ENCODE results near the gene SAP30BP. TPM values are rescaled to one million over a fixed set of nuclear protein-coding genes. Genes with fewer than 3 reads are reported as not detected.

Gene SAP30BP
- total RNA-seq, 1 donor from 2014 or later, result 59.9 TPM

DNA sequence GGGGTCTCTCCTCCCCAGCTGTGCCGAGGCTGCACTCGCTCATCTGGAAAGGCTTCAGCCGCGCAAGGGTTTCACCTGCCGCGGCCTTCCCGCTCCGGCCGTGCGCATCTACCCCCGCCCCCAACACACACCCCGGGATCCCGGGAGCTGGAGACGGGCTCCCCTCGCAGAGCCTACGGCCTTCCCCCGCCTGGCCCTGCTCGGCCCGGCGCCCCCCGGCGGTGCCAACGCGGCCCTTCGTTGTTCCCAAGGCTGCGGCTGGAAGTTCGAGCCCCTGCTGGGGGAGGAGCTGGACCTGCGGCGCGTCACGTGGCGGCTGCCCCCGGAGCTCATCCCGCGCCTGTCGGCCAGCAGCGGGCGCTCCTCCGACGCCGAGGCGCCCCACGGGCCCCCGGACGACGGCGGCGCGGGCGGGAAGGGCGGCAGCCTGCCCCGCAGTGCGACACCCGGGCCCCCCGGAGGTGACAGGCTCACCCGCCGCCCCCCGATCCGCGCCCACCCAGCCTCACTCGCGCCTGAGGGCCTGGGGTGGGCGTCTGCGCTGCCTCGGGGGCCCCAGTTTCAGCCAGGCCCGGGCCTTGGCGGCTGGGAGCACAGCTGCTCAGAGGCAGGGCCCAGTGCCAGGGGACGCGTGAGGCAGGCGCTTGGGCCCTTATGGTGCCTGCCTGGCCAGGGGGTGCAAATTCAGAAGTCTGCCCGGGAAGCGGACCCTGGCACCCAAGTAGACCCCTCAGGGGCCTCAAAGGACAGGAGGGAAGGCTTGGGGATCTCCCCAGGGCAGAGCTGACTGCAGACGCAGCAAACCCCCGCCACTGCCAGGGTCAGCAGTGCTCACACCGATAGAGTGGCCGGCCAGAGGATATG lies 86.6 kb downstream of the SAP30BP start:
- Mint-ChIP-seq H3K9me3 (ENCODE audit: low read depth) (no peaks in the 10 kb centered on the region), H3K27ac (ENCODE audit: unreplicated experiment) (no peak overlapping the region), H3K4me1 (ENCODE audit: low read depth) (peaks cover 14% of the 10 kb centered on the region), H3K27me3 (ENCODE audit: low read depth) (no peaks in the 10 kb centered on the region), H3K36me3 (ENCODE audit: low read depth) (no peaks in the 10 kb centered on the region), H3K4me3 (ENCODE audit: unreplicated experiment) (peak overlapping the region; percentile 28)
- no peak for DNase-seq (ENCODE audit: low spot score)
- TF ChIP-seq, protein P1, sequence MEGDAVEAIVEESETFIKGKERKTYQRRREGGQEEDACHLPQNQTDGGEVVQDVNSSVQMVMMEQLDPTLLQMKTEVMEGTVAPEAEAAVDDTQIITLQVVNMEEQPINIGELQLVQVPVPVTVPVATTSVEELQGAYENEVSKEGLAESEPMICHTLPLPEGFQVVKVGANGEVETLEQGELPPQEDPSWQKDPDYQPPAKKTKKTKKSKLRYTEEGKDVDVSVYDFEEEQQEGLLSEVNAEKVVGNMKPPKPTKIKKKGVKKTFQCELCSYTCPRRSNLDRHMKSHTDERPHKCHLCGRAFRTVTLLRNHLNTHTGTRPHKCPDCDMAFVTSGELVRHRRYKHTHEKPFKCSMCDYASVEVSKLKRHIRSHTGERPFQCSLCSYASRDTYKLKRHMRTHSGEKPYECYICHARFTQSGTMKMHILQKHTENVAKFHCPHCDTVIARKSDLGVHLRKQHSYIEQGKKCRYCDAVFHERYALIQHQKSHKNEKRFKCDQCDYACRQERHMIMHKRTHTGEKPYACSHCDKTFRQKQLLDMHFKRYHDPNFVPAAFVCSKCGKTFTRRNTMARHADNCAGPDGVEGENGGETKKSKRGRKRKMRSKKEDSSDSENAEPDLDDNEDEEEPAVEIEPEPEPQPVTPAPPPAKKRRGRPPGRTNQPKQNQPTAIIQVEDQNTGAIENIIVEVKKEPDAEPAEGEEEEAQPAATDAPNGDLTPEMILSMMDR (IDR thresholded peaks at IDR 0.05), result peak; percentile 83

DNA sequence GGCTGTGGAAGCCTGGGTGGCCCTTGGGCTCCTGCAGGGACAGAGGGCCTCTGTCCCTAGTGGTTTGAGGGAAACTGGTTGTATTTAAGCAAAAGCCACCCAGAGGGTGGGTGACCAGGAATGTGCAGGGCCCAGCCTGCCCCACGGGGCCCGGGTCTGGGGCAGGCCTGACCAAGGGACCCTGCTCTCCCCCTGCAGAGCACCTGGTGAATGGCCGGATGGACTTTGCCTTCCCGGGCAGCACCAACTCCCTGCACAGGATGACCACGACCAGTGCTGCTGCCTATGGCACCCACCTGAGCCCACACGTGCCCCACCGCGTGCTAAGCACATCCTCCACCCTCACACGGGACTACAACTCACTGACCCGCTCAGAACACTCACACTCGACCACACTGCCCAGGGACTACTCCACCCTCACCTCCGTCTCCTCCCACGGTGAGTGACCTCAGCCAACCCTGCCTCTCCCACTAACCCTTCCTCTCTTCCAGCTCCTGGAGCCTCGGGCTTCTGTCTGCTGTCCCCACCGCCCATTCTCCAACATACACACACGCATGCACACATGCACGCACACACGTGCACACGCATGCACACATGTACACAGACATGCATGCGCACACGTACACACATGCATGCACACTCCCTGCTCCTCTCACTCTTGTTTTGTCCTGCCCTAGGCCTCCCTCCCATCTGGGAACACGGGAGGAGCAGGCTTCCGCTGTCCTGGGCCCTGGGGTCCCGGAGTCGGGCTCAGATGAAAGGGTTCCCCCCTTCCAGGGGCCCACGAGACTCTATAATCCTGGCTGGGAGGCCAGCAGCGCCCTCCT lies 87.5 kb downstream of the SAP30BP start:
- Mint-ChIP-seq H3K9me3 (ENCODE audit: low read depth) (no peaks in the 10 kb centered on the region), H3K4me3 (ENCODE audit: unreplicated experiment) (peak overlapping the region; percentile 17), H3K4me1 (ENCODE audit: low read depth) (peaks cover 12% of the 10 kb centered on the region), H3K36me3 (ENCODE audit: low read depth) (no peaks in the 10 kb centered on the region), H3K27ac (ENCODE audit: unreplicated experiment) (peak overlapping the region; percentile 52), H3K27me3 (ENCODE audit: low read depth) (no peaks in the 10 kb centered on the region)
- TF ChIP-seq, protein P1 (IDR thresholded peaks at IDR 0.05), result peak; percentile 5
- no peak for DNase-seq (ENCODE audit: low spot score)

DNA sequence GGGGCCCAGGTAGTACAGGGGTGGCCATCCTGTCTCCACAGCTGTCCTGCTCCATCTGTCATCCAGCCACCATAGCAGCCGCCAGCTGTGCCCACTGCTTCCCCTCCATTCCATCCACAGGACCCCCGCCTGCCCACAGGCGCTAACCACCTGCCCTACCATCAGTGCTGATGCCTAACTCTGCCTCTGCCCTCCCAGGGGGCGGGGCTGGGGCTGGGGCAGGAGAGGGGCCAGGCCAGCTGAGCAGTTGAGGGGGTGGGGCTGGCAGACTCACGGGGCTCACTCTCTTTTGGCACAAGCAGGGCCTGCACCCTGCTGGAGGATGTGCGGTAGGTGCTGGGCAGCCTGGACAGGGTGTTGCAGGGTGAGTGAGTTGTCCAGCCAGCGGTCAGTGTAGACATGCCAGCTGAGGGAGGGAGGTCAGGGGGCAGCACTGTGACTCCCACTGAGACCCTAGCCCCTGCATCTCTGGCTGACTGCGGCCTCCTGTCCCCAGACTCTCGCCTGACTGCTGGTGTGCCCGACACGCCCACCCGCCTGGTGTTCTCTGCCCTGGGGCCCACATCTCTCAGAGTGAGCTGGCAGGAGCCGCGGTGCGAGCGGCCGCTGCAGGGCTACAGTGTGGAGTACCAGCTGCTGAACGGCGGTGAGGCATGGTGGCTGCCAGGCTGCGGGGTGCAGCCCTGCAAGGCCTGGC lies 88.2 kb downstream of the SAP30BP start:
- no peak overlapping the region for H3K27ac Mint-ChIP-seq (ENCODE audit: unreplicated experiment)
- DNase-seq (ENCODE audit: low spot score), result no peak
- TF ChIP-seq, protein P1 (IDR thresholded peaks at IDR 0.05), result peak; percentile 3
- H3K4me1 Mint-ChIP-seq (ENCODE audit: low read depth), result peaks cover 6% of the 10 kb centered on the region
- H3K27me3 Mint-ChIP-seq (ENCODE audit: low read depth), result no peaks in the 10 kb centered on the region
- H3K9me3 Mint-ChIP-seq (ENCODE audit: low read depth), result no peaks in the 10 kb centered on the region
- no peak overlapping the region for H3K4me3 Mint-ChIP-seq (ENCODE audit: unreplicated experiment)
- no peaks in the 10 kb centered on the region for H3K36me3 Mint-ChIP-seq (ENCODE audit: low read depth)

DNA sequence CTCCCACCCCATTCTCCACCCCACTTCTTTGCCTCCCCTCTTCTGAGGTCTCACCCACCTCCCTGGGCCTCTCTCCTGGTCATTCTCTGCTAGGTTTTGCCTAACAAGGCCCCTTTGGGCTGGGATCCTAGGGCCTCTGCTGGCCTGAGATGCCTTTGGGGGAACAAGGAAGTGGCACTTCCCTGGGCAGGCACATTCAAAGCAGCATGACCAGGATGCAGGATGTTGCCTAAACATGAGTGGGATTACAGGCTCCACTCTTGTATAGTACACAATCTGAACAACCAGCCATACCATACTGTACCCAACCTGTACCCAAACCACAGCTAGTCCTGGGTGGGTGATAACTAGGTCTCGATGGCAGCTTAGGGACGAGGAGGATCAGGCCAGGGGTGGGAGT lies 88.9 kb downstream of the SAP30BP start:
- H3K4me3 Mint-ChIP-seq (ENCODE audit: unreplicated experiment), result no peak overlapping the region
- TF ChIP-seq, protein P1 (IDR thresholded peaks at IDR 0.05), result no peak
- H3K27ac Mint-ChIP-seq (ENCODE audit: unreplicated experiment), result no peak overlapping the region
- H3K4me1 Mint-ChIP-seq (ENCODE audit: low read depth), result peaks cover 6% of the 10 kb centered on the region
- no peaks in the 10 kb centered on the region for H3K27me3 Mint-ChIP-seq (ENCODE audit: low read depth)
- H3K36me3 Mint-ChIP-seq (ENCODE audit: low read depth), result no peaks in the 10 kb centered on the region
- no peaks in the 10 kb centered on the region for H3K9me3 Mint-ChIP-seq (ENCODE audit: low read depth)
- DNase-seq (ENCODE audit: low spot score), result no peak
